Measurements from ENCODE around the gene SH3TC1. TPM values are rescaled to one million over a fixed set of nuclear protein-coding genes. Genes with fewer than 3 reads are reported as not detected.
A peak's percentile ranks its signal among the peaks of the same experiment; 100 is the strongest.

SH3TC1 gene
- total RNA-seq, 6 donors from 2014 or later: 34.1 to 193 (median 81.4) TPM

DNA sequence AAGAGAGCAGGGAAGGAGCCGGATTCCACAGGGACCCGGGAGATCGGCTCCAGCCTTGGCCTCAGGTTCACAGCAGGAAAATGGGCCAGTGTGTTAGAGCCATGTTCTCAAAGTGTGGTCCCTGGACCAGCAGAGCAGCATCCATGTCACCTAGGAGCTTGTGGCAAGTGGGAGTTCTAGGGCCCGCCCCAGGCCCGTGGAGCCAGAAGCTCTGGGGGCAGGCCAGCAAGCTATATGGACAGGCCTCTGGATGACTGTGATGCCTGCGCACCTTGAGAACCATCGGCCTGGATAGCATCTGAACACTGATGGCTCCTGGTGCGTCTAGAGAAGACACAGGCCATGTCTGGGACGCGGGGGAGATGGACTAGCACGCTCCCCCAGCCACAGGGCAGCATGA is 33.7 kb downstream of the SH3TC1 start:
- Histone ChIP-seq H3K9me3 (no peaks in the 10 kb centered on the region), H3K36me3 (peaks cover 0 to 81% (median 52%) of the 10 kb centered on the region in 4 donors), H3K4me1 (peaks cover 11 to 14% (median 14%) of the 10 kb centered on the region in 4 donors), H3K27me3 (no peaks in the 10 kb centered on the region), H3K4me3 (no peak overlapping the region), H3K27ac (no peak overlapping the region)
- no peak for ATAC-seq (ENCODE audit: low FRiP score in 2 of 2)
- DNase-seq: peak in 1 of 2 donors; percentile 57
- 95 to 96% methylated on average over 8 to 11 of the region's 11 CpGs for WGBS, 2 donors
- TF ChIP-seq EP300 (IDR thresholded peaks at IDR 0.05): no peak
- TF ChIP-seq, protein P1, sequence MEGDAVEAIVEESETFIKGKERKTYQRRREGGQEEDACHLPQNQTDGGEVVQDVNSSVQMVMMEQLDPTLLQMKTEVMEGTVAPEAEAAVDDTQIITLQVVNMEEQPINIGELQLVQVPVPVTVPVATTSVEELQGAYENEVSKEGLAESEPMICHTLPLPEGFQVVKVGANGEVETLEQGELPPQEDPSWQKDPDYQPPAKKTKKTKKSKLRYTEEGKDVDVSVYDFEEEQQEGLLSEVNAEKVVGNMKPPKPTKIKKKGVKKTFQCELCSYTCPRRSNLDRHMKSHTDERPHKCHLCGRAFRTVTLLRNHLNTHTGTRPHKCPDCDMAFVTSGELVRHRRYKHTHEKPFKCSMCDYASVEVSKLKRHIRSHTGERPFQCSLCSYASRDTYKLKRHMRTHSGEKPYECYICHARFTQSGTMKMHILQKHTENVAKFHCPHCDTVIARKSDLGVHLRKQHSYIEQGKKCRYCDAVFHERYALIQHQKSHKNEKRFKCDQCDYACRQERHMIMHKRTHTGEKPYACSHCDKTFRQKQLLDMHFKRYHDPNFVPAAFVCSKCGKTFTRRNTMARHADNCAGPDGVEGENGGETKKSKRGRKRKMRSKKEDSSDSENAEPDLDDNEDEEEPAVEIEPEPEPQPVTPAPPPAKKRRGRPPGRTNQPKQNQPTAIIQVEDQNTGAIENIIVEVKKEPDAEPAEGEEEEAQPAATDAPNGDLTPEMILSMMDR (IDR thresholded peaks at IDR 0.05): no peak
- TF ChIP-seq POLR2A (IDR thresholded peaks at IDR 0.05): no peak
- no peak for TF ChIP-seq POLR2AphosphoS5 (IDR thresholded peaks at IDR 0.05)

DNA sequence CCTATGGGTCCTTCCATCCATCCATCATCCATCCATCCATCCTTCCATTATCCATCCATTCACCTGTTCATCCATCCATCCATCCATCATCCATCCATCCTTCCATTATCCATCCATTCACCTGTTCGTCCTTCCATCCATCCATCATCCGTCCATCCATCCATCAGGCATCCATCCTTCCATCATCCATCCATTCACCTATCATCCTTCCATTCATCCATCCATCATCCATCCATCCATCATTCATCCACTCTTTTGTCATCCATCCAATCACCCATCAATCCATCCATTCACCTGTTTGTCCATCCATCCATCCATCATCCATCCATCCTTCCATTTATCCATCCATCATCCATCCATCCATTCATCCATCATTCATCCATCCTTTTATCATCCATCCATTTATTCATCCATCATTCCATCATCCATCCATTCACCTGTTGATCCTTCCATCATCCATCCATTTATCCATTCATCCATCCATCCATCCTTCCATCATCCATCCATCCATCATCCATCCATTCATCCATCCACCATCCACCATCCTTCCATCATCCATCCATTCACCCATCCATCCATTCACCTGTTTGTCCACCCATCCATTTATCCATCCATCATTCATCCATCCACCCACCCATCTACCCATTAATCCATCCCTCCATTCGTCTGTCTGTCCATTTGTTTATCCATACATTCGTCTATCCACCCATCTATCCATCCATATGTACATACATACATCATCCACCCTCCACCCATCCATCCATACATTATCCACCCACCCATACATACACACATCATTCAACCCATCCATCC is 34.8 kb downstream of the SH3TC1 start:
- Histone ChIP-seq H3K4me1 (peaks cover under 1 to 3% (median 3%) of the 10 kb centered on the region in 4 donors), H3K36me3 (peaks cover 0 to 81% (median 57%) of the 10 kb centered on the region in 4 donors), H3K9me3 (no peaks in the 10 kb centered on the region), H3K27me3 (no peaks in the 10 kb centered on the region), H3K4me3 (no peak overlapping the region), H3K27ac (no peak overlapping the region)
- ATAC-seq (ENCODE audit: low FRiP score in 2 of 2): no peak
- WGBS, 2 donors: 96% methylated on average over 4 of the region's 4 CpGs
- DNase-seq: no peak
- TF ChIP-seq, protein P1 (IDR thresholded peaks at IDR 0.05): no peak
- no peak for TF ChIP-seq POLR2A (IDR thresholded peaks at IDR 0.05)

DNA sequence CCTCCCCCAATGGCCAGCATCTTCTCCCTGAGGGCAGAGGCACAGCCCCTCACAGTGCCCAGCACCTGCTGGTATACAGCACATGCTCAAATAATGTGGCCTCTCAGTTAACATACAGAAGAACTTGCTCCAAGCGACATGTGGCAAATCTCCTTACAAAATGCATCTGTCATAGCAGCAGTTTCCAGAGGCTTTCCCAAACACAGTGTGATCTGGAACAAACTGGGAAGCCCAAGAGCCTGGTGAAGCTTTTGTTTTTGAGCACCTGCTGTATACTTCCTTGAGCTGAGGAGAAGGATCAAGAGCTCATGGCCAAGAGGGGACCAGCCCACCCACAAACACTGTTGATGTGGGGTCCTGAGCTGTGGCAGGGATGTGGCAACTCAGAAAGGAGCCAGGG is 35.6 kb downstream of the SH3TC1 start:
- DNase-seq: no peak
- no peaks in the 10 kb centered on the region for H3K27me3 ChIP-seq
- H3K36me3 ChIP-seq: peaks cover 0 to 87% (median 65%) of the 10 kb centered on the region in 4 donors
- whole genome bisulfite sequencing, 2 donors: 100% methylated on average over 1 of the region's 1 CpG
- H3K4me3 ChIP-seq: no peak overlapping the region
- H3K27ac ChIP-seq: no peak overlapping the region
- no peak for TF ChIP-seq POLR2A (IDR thresholded peaks at IDR 0.05)
- no peak for TF ChIP-seq POLR2AphosphoS5 (IDR thresholded peaks at IDR 0.05)
- TF ChIP-seq EP300 (IDR thresholded peaks at IDR 0.05): no peak
- TF ChIP-seq, protein P1 (IDR thresholded peaks at IDR 0.05): no peak
- H3K9me3 ChIP-seq: no peaks in the 10 kb centered on the region
- H3K4me1 ChIP-seq: no peaks in the 10 kb centered on the region
- ATAC-seq (ENCODE audit: low FRiP score in 2 of 2): no peak

DNA sequence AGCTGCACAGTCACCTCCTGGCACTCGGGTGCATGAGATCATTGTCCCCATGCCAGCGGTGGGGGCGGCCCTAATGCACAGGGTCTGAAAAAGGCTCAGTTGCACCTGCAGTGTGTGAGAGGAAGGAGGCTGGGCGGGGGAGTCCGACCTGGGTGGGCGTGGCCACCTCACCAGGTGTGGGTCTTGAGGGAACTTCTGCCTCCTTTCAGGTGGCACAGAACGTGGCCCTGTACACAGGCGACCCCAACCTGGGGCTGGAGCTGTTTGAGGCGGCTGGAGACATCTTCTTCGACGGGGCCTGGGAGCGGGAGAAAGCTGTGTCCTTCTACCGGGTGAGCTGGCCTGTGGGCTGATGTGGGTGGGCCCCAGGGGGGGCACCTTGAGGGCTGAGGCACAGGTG is 36.1 kb downstream of the SH3TC1 start:
- DNase-seq (peak in 1 of 2 donors; percentile 54), ATAC-seq (ENCODE audit: low FRiP score in 2 of 2) (no peak)
- Histone ChIP-seq H3K27ac (no peak overlapping the region), H3K9me3 (no peaks in the 10 kb centered on the region), H3K36me3 (peaks cover 0 to 91% (median 66%) of the 10 kb centered on the region in 4 donors), H3K27me3 (no peaks in the 10 kb centered on the region), H3K4me3 (no peak overlapping the region), H3K4me1 (no peaks in the 10 kb centered on the region)
- 80 to 89% methylated on average over 8 to 13 of the region's 13 CpGs for WGBS, 2 donors
- TF ChIP-seq, protein P1 (IDR thresholded peaks at IDR 0.05): no peak
- TF ChIP-seq EP300 (IDR thresholded peaks at IDR 0.05) (no peak), POLR2A (IDR thresholded peaks at IDR 0.05) (no peak), POLR2AphosphoS5 (IDR thresholded peaks at IDR 0.05) (no peak)

DNA sequence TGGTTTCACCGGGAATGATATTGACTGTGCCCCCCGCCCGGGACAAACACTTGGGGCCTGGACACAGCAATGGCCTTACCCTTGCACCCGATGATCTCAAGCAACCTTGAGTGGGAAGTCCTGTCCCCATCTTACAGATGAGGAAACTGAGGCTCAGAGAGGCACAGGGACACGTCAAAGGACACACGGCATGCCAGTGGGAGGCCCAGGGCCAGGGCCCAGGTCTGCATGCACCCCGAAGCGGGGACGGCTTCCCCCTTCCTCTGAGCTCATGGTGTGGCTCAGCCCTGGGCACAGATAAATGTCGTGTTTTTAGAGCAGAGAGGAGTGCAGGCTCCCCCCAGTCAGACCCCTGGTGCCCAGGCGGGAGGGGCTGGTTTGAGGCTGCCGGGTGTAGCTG is 36.6 kb downstream of the SH3TC1 start:
- H3K27ac ChIP-seq: no peak overlapping the region
- peak in 1 of 2 donors; percentile 70 for DNase-seq
- no peaks in the 10 kb centered on the region for H3K4me1 ChIP-seq
- TF ChIP-seq POLR2AphosphoS5 (IDR thresholded peaks at IDR 0.05) (no peak), EP300 (IDR thresholded peaks at IDR 0.05) (no peak), POLR2A (IDR thresholded peaks at IDR 0.05) (no peak)
- TF ChIP-seq, protein P1 (IDR thresholded peaks at IDR 0.05): no peak
- 96 to 97% methylated on average over 5 to 12 of the region's 12 CpGs for WGBS, 2 donors
- peaks cover 0 to 96% (median 67%) of the 10 kb centered on the region in 4 donors for H3K36me3 ChIP-seq
- no peaks in the 10 kb centered on the region for H3K27me3 ChIP-seq
- no peak overlapping the region for H3K4me3 ChIP-seq
- ATAC-seq (ENCODE audit: low FRiP score in 2 of 2): no peak
- H3K9me3 ChIP-seq: no peaks in the 10 kb centered on the region
